Peyer's patch (tissue), 4 donors: ENCODE results near the gene SOX11. TPM values are rescaled to one million over a fixed set of nuclear protein-coding genes. Genes with fewer than 3 reads are reported as not detected.

ENCODE experiments used
- DNase-seq, 3 donors: peaks; one replicate each; pipeline ENCODE4 v3.0.0-alpha.2; 2017 to 2019
- H3K27ac ChIP-seq, 4 donors: fragments of 200-600 bp; sonication (generic); one replicate each; pipeline ENCODE4 v1.5.1; 2016 to 2019
- H3K27me3 ChIP-seq, 2 donors: fragments of 200-600 bp; sonication (generic); one replicate each; pipeline ENCODE4 v1.5.1; 2019
- H3K36me3 ChIP-seq, 3 donors: fragments of 200-600 bp; sonication (generic); one replicate each; pipeline ENCODE4 v1.5.1; 2016 to 2019
- H3K4me1 ChIP-seq, 4 donors: fragments of 200-600 bp; sonication (generic); one replicate each; pipeline ENCODE4 v1.5.1; 2016 to 2019
- H3K4me3 ChIP-seq, 4 donors: fragments of 200-600 bp; sonication (generic); 1 replicate in 3 of 4; 2 replicates in 1 of 4; pipeline ENCODE4 v1.5.1; 2016 to 2019; ENCODE audit warnings: mild to moderate bottlenecking in 1 of 4
- H3K9me3 ChIP-seq, 4 donors: fragments of 200-600 bp; sonication (generic); one replicate each; pipeline ENCODE4 v1.5.1; 2016 to 2019; ENCODE audit warnings: mild to moderate bottlenecking in 1 of 4
- POLR2A ChIP-seq, 2 donors: fragments of 450-650 bp; IDR thresholded peaks; one replicate each; pipeline ENCODE4 v1.5.1; 2017; ENCODE audit warnings: antibody characterized with exemption in 2 of 2, mild to moderate bottlenecking in 2 of 2, moderate library complexity in 2 of 2
- total RNA-seq, 4 donors: library from RNA; depleted of rRNA; stranded (reverse); fragments of >200 nt; gene quantifications; one replicate each; pipeline ENCODE4 v1.1.0, GENCODE V29; 2016
- TF ChIP-seq, protein P1 (sequence below), 6 experiments: fragments of 450-650 bp in 4 of 6; fragments of 200-600 bp in 2 of 6; sonication (generic) in 1 of 6; IDR thresholded peaks; one replicate each; pipeline ENCODE4 v1.5.1; 2017 to 2019; ENCODE audit warnings: antibody characterized with exemption in 6 of 6, mild to moderate bottlenecking in 3 of 6, moderate library complexity in 1 of 6

SOX11 gene
- total RNA-seq, 4 donors from 2014 or later: not detected

DNA sequence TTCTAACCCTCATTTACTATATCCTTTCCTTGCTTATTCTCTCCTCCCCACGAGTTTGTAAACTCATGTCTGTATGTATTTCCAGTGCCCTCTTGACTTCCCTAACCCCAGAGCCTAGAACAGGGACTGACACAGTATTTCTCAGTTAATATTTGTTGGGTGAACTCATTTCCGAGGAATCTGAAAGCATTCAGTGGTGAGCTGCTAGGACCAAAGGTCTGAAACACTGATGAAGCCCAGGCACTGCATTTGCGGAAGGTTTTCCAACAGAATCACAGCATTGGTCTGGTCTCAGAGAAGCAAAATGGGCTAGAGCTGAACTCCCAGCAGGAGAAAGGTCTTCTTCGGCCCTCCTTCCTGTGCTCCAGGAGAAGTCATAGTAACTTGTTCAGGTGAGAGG lies 56.8 kb downstream of the SOX11 start:
- H3K9me3 ChIP-seq: no peaks in the 10 kb centered on the region
- DNase-seq: no peak
- H3K4me1 ChIP-seq: no peaks in the 10 kb centered on the region

DNA sequence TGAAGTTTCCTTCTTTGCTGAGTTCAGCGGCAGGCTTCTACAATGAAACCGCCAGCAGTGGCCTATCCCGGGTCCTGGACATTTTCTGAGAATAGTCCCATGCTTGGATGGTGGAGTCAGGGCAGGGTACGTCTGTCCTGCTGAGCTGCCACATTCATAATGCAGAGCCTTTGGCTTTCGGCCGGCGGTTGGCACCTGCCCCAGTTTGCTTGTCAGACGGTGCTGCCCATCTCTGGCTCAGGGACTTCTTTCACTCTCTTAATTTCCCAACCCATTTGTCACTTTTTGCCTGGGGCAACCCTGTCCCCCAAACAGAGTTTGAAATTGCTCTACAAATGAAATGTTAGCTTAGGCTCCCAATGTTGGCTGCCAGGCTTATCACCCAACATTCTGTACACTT lies 57.2 kb downstream of the SOX11 start:
- Histone ChIP-seq H3K36me3 (no peaks in the 10 kb centered on the region), H3K9me3 (no peaks in the 10 kb centered on the region), H3K27me3 (no peaks in the 10 kb centered on the region), H3K27ac (no peak overlapping the region), H3K4me3 (no peak overlapping the region), H3K4me1 (no peaks in the 10 kb centered on the region)
- DNase-seq: no peak
- TF ChIP-seq POLR2A (IDR thresholded peaks at IDR 0.05): no peak
- TF ChIP-seq, protein P1, sequence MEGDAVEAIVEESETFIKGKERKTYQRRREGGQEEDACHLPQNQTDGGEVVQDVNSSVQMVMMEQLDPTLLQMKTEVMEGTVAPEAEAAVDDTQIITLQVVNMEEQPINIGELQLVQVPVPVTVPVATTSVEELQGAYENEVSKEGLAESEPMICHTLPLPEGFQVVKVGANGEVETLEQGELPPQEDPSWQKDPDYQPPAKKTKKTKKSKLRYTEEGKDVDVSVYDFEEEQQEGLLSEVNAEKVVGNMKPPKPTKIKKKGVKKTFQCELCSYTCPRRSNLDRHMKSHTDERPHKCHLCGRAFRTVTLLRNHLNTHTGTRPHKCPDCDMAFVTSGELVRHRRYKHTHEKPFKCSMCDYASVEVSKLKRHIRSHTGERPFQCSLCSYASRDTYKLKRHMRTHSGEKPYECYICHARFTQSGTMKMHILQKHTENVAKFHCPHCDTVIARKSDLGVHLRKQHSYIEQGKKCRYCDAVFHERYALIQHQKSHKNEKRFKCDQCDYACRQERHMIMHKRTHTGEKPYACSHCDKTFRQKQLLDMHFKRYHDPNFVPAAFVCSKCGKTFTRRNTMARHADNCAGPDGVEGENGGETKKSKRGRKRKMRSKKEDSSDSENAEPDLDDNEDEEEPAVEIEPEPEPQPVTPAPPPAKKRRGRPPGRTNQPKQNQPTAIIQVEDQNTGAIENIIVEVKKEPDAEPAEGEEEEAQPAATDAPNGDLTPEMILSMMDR (IDR thresholded peaks at IDR 0.05): no peak

More for the DNA sequence above, 56.8 kb downstream of the SOX11 start:
- H3K36me3 ChIP-seq: no peaks in the 10 kb centered on the region
- no peaks in the 10 kb centered on the region for H3K27me3 ChIP-seq
- TF ChIP-seq, protein P1 (IDR thresholded peaks at IDR 0.05): no peak
- TF ChIP-seq POLR2A (IDR thresholded peaks at IDR 0.05): no peak
- H3K27ac ChIP-seq: no peak overlapping the region
- no peak overlapping the region for H3K4me3 ChIP-seq
